Upper lobe of right lung (tissue), 1 donor: Measurements from ENCODE around the gene AHSA1. TPM values are rescaled to one million over a fixed set of nuclear protein-coding genes. Genes with fewer than 3 reads are reported as not detected.
A peak's percentile ranks its signal among the peaks of the same experiment; 100 is the strongest.
"Not testable (repeated sequence)": the region's sequence is repeated elsewhere in the genome, so short reads cannot be mapped to it uniquely, and the experiment has no call there.

Source experiments
- ATAC-seq: fragments of 200-7000 bp; cut with Tn5 transposase; one replicate; pipeline ENCODE4 v1.9.1; 2020; ENCODE audit warnings: mild to moderate bottlenecking, moderate library complexity
- DNase-seq: peaks from one replicate; pipeline ENCODE4 v3.0.0-alpha.2; 2020
- H3K27ac ChIP-seq: fragments of 200-600 bp; one replicate; pipeline ENCODE4 v1.8.0; 2022
- H3K27me3 ChIP-seq: fragments of 200-600 bp; one replicate; pipeline ENCODE4 v1.8.0; 2022; ENCODE audit warnings: mild to moderate bottlenecking
- H3K36me3 ChIP-seq: fragments of 200-600 bp; one replicate; pipeline ENCODE4 v1.8.0; 2022
- H3K4me1 ChIP-seq: fragments of 200-600 bp; one replicate; pipeline ENCODE4 v1.8.0; 2022
- H3K4me3 ChIP-seq: fragments of 200-600 bp; one replicate; pipeline ENCODE4 v1.8.0; 2022; ENCODE audit warnings: mild to moderate bottlenecking
- H3K9me3 ChIP-seq: fragments of 200-600 bp; one replicate; pipeline ENCODE4 v1.8.0; 2022
- intact Hi-C: fragments of 100-400 bp; cut with DNase I; formaldehyde crosslinking; loops from one replicate; pipeline ENCODE4 v1.11.0; 2022
- long read RNA-seq: library from polyadenylated mRNA; unstranded; transcript quantifications from one replicate; pipeline ENCODE4 v2.0.0, GENCODE V29; 2021
- total RNA-seq: library from RNA; stranded (reverse); fragmentation: NEBNext Ultra II Directional; extraction: Animal tissue kit (Norgen Biotek cat#: 25700); gene quantifications from one replicate; pipeline ENCODE4 v1.2.1, GENCODE V29; 2021
- TF ChIP-seq, protein P1 (sequence below): fragments of 200-600 bp; IDR thresholded peaks from one replicate; pipeline ENCODE4 v1.8.0; 2022; ENCODE audit warnings: antibody characterized with exemption
- donor health status: DM: no; HTN: yes; CAD: no; lungs with severe emphysema.

AHSA1 gene
- total RNA-seq, result 120 TPM
- long read RNA-seq, transcript AHSA1-201 (9 exons, 1,402 nt), result major isoform, 59 of 63 reads
- long read RNA-seq, partial matches to known transcripts, result 0 of 63 reads
- long read RNA-seq, other reads (novel, unspliced or antisense), result 3 of 63 reads

DNA sequence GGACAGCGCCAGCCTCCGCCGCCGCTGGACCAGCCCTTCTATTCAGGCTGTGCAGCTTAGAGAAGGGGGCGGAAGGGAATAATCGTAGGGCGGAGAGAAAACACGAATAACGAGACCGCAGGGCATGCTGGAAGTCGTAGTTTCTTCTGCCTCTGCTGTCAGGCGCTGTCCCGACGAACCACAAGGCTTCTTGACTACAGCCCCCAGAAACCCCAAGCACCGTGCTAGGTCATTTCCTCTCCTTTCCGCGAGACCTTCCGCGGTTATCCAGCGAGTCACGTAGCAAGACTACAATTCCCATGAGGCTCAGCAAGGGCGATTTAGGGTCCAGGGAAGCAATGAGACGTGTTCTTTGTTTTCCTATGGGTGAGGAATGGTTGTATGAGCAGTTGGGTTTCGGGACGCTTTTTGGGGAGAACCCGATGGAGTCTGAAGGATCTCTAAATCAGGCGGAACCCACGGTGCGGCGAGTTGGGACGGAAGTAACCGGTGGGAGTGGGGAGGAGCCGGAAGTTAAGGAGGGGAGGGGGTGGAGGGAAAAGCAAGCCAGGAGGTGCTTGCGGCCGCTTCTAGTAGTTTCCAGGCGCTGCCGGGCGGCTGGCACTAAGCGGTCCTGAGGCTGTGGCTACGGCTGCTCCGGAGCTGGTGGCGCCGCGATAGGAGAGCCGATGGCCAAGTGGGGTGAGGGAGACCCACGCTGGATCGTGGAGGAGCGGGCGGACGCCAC lies at the start of gene AHSA1, which contains the start of gene VIPAS39:
Gene AHSA1, plus strand, starts transcription at position 572 of the 727 bp plus-strand sequence. Its CDS starts 97 bp downstream, at position 669.
Gene VIPAS39, minus strand, starts transcription at position 80 of the 727 bp plus-strand sequence. CDS start 3,499 bp downstream, outside the sequence.
- ATAC-seq (peak; percentile 99), DNase-seq (peak; percentile 94)
- H3K27ac ChIP-seq, result peak within 1 kb of the TSS; percentile 89
- peaks cover 23% of the 10 kb centered on the region for H3K4me1 ChIP-seq
- H3K4me3 ChIP-seq, result peak within 1 kb of the TSS; percentile 92
- H3K36me3 ChIP-seq, result peaks cover 43% of the 10 kb centered on the region
- intact Hi-C loops, result no loop called here
- no peaks in the 10 kb centered on the region for H3K27me3 ChIP-seq
- TF ChIP-seq, protein P1, sequence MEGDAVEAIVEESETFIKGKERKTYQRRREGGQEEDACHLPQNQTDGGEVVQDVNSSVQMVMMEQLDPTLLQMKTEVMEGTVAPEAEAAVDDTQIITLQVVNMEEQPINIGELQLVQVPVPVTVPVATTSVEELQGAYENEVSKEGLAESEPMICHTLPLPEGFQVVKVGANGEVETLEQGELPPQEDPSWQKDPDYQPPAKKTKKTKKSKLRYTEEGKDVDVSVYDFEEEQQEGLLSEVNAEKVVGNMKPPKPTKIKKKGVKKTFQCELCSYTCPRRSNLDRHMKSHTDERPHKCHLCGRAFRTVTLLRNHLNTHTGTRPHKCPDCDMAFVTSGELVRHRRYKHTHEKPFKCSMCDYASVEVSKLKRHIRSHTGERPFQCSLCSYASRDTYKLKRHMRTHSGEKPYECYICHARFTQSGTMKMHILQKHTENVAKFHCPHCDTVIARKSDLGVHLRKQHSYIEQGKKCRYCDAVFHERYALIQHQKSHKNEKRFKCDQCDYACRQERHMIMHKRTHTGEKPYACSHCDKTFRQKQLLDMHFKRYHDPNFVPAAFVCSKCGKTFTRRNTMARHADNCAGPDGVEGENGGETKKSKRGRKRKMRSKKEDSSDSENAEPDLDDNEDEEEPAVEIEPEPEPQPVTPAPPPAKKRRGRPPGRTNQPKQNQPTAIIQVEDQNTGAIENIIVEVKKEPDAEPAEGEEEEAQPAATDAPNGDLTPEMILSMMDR, result no peak
- H3K9me3 ChIP-seq, result no peaks in the 10 kb centered on the region

DNA sequence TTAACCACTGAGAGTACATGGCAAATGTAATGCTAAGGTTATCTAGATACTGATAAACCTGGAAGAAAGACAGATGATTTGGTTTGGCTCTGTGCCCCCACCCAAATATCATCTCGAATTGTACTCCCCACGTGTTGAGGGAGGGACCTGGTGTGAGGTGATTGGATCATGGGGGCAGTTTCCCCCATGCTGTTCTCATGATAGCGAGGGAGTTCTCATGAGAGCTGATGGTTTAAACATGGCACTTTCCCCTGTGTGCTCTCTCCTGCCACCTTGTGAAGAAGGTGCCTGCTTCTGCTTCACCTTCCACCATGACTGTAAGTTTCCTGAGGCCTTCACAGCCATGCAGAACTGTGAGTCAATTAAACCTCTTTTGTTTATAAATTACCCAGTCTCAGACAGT lies 48.8 kb upstream of the AHSA1 start:
- intact Hi-C loops, result no loop called here
- no peak overlapping the region for H3K4me3 ChIP-seq
- DNase-seq (no peak), ATAC-seq (no peak)
- H3K9me3 ChIP-seq, result no peaks in the 10 kb centered on the region
- TF ChIP-seq, protein P1, result no peak
- no peaks in the 10 kb centered on the region for H3K4me1 ChIP-seq
- no peaks in the 10 kb centered on the region for H3K36me3 ChIP-seq
- no peaks in the 10 kb centered on the region for H3K27me3 ChIP-seq
- no peak overlapping the region for H3K27ac ChIP-seq

DNA sequence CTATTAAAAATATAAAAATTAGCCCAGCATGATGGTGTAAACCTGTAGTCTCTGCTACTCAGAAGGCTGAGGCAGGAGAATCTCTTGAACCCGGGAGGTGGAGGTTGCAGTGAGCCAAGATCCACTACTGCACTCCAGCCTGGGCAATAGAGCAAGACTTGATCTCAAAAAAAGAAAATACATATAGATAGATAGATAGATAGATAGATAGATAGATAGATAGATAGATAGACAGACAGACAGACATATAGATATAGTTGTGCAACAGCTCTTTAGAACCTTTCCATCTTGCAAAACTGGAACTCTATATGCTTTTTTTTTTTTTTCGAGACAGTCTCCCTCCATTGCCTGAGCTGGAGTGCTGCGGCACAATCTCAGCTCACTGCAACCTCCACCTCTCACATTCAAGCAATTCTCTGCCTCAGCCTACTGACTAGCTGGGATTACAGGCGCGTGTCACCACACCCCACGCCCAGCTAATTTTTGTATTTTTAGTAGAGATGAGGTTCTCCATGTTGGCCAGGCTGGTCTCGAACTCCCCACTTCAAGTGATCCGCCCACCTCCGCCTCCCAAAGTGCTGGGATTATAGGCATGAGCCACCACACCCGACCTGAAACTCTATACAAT lies 42.4 kb upstream of the AHSA1 start:
- H3K27ac ChIP-seq, H3K36me3 ChIP-seq, H3K9me3 ChIP-seq, ATAC-seq, H3K4me1 ChIP-seq, H3K4me3 ChIP-seq, H3K27me3 ChIP-seq, intact Hi-C loops, DNase-seq: not testable (repeated sequence)

DNA sequence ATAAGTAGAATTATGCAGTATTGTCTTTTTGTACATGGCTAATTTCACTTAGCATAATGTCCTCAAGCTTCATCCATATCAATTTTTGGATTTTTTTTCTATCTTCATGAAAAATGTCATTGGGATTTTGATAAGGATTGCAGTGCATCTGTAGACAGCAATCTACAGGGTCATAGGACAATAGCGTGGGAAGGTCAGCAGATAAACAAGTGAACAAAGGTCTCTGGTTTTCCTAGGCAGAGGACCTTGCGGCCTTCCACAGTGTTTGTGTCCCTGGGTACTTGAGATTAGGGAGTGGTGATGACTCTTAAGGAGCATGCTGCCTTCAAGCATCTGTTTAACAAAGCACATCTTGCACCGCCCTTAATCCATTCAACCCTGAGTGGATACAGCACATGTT lies 41.8 kb upstream of the AHSA1 start:
- H3K27me3 ChIP-seq, ATAC-seq, H3K9me3 ChIP-seq, H3K36me3 ChIP-seq, H3K27ac ChIP-seq, DNase-seq, H3K4me1 ChIP-seq, H3K4me3 ChIP-seq, intact Hi-C loops: not testable (repeated sequence)

DNA sequence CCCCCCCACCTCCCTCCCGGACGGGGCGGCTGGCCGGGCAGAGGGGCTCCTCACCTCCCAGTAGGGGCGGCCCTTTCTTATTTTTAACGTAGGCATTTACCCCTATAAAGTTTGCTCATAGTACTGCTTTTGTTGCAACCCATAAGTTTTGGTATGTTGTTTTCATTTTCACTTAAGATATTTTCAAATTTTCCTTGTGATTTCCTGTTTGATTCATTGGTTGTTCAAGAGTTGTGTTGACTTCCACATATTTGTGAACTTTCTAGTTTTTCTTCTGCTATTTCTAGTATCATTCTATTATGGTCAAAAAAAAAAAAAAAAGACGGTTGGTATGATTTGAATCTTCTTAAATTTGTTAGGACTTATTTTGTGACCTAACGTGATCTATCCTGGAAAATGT lies 41.1 kb upstream of the AHSA1 start:
- Histone ChIP-seq H3K4me3 (no peak overlapping the region), H3K4me1 (no peaks in the 10 kb centered on the region), H3K27me3 (no peaks in the 10 kb centered on the region), H3K36me3 (no peaks in the 10 kb centered on the region), H3K9me3 (peaks cover 7% of the 10 kb centered on the region), H3K27ac (no peak overlapping the region)
- intact Hi-C loops, result no loop called here
- ATAC-seq (no peak), DNase-seq (no peak)
- TF ChIP-seq, protein P1, result no peak

DNA sequence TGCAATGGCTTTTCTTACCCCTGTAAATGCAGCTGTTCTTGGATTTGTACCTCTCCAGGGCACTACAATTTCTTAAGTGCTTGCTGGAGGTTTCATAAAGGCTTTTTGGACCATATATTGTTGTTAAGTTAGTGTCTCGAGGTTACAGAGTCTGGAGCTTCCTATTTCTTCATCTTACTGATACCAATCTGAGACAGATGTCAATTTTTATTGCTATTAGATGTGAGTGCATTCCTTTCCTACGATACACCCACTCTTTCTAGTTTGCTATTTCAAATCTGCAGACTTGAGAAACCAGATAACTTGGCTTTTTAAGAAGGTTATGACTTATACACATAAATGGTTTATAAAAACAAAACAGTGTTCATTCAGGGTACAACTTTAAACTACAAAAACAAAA lies 36.7 kb upstream of the AHSA1 start:
- intact Hi-C loops, result no loop called here
- no peak overlapping the region for H3K27ac ChIP-seq
- H3K4me3 ChIP-seq, result no peak overlapping the region
- peaks cover 7% of the 10 kb centered on the region for H3K9me3 ChIP-seq
- TF ChIP-seq, protein P1, result no peak
- H3K27me3 ChIP-seq, result no peaks in the 10 kb centered on the region
- no peaks in the 10 kb centered on the region for H3K4me1 ChIP-seq
- DNase-seq (no peak), ATAC-seq (no peak)
- peaks cover 36% of the 10 kb centered on the region for H3K36me3 ChIP-seq
